HFFc6 (cell line): Measurements from ENCODE around the gene ZNF519. TPM values are rescaled to one million over a fixed set of nuclear protein-coding genes. Genes with fewer than 3 reads are reported as not detected.
"Not testable (repeated sequence)": the region's sequence is repeated elsewhere in the genome, so short reads cannot be mapped to it uniquely, and the experiment has no call there.

Experiments used
- DNase-seq: peaks from one replicate; pipeline ENCODE4 v3.0.0-alpha.2; 2018
- H3K27ac Mint-ChIP-seq: 2 replicates; pipeline ENCODE4 v1.8.0; 2020; ENCODE audit warnings: mild to moderate bottlenecking, mixed read lengths
- H3K27me3 Mint-ChIP-seq: 2 replicates; pipeline ENCODE4 v1.8.0; 2021; ENCODE audit warnings: mild to moderate bottlenecking, moderate library complexity, mixed read lengths; ENCODE audit not compliant: insufficient read depth
- H3K36me3 Mint-ChIP-seq: 2 replicates; pipeline ENCODE4 v1.8.0; 2021; ENCODE audit warnings: low read depth, mixed read lengths
- H3K4me1 Mint-ChIP-seq: 2 replicates; pipeline ENCODE4 v1.8.0; 2020; ENCODE audit warnings: low read depth, mixed read lengths
- H3K4me3 Mint-ChIP-seq: 2 replicates; pipeline ENCODE4 v1.8.0; 2020; ENCODE audit warnings: mild to moderate bottlenecking, moderate library complexity, mixed read lengths
- H3K9me3 Mint-ChIP-seq: 2 replicates; pipeline ENCODE4 v1.8.0; 2020; ENCODE audit warnings: mild to moderate bottlenecking, mixed read lengths
- CTCF ChIP-seq: fragments of 200-600 bp; sonication (generic); IDR thresholded peaks from 2 replicates; pipeline ENCODE4 v1.5.0; 2021; ENCODE audit warnings: antibody characterized with exemption, mild to moderate bottlenecking
- long read RNA-seq: library from polyadenylated mRNA; unstranded; transcript quantifications from one replicate; pipeline ENCODE4 v2.0.0, GENCODE V29; 2019
- total RNA-seq, 6 experiments: library from RNA; stranded (reverse); fragmentation: NEBNext Ultra II Directional; extraction: Animal tissue kit (Norgen Biotek cat#: 25700); gene quantifications; 2 replicates in 1 of 6; 3 replicates in 5 of 6; pipeline ENCODE4 v1.2.3, GENCODE V29; 2021

The ZNF519 gene
- 1 to 10 TPM; 1.8 to 3.3 (median 2.9) TPM for total RNA-seq
- long read RNA-seq, partial matches to known transcripts = 0 of 3 reads
- long read RNA-seq, other reads (novel, unspliced or antisense) = 1 of 3 reads

- H3K4me3 Mint-ChIP-seq = peak within 1 kb of the TSS; percentile 95
- H3K27me3 Mint-ChIP-seq, H3K9me3 Mint-ChIP-seq, H3K4me1 Mint-ChIP-seq, H3K36me3 Mint-ChIP-seq: not testable (repeated sequence)
- H3K27ac Mint-ChIP-seq = peak within 1 kb of the TSS; percentile 74
- DNase-seq = peak; percentile 96
Measured at GRCh38 chr18:14132271-14132700, at the start of gene ZNF519. Gene ZNF519, minus strand, starts transcription at chr18:14132435. Its CDS starts 158 bp downstream, at chr18:14132277.

- Mint-ChIP-seq H3K27ac (no peak overlapping the region), H3K36me3 (no peaks in the 10 kb centered on the region), H3K27me3 (no peaks in the 10 kb centered on the region; the same call in 1 of the 2 replicates), H3K4me3 (no peak overlapping the region), H3K9me3 (no peaks in the 10 kb centered on the region; the same call in 1 of the 2 replicates), H3K4me1 (no peaks in the 10 kb centered on the region)
- DNase-seq = no peak
- TF ChIP-seq CTCF = no peak
Measured at GRCh38 chr18:14179306-14179705, 47.1 kb upstream of the ZNF519 start.

- DNase-seq, H3K27me3 Mint-ChIP-seq, H3K4me3 Mint-ChIP-seq, H3K4me1 Mint-ChIP-seq, H3K27ac Mint-ChIP-seq, H3K36me3 Mint-ChIP-seq, H3K9me3 Mint-ChIP-seq: not testable (repeated sequence)
Measured at GRCh38 chr18:14178321-14179196, 46.3 kb upstream of the ZNF519 start.

GRCh38 chr18:14177540-14178320 is 45.5 kb upstream of the ZNF519 start:
- H3K9me3 Mint-ChIP-seq, DNase-seq: not testable (repeated sequence)

GRCh38 chr18:14175404-14175803 is 43.2 kb upstream of the ZNF519 start:
- peaks cover 18% of the 10 kb centered on the region for H3K9me3 Mint-ChIP-seq
- not testable (repeated sequence) for H3K4me1 Mint-ChIP-seq, H3K4me3 Mint-ChIP-seq, H3K27ac Mint-ChIP-seq, DNase-seq, H3K27me3 Mint-ChIP-seq, H3K36me3 Mint-ChIP-seq

More at GRCh38 chr18:14177540-14178320, 45.5 kb upstream of the ZNF519 start:
- not testable (repeated sequence) for H3K4me3 Mint-ChIP-seq, H3K27ac Mint-ChIP-seq, H3K4me1 Mint-ChIP-seq, H3K27me3 Mint-ChIP-seq, H3K36me3 Mint-ChIP-seq

GRCh38 chr18:14174706-14175085 is 42.5 kb upstream of the ZNF519 start:
- H3K4me1 Mint-ChIP-seq = no peaks in the 10 kb centered on the region
- H3K4me3 Mint-ChIP-seq = no peak overlapping the region
- H3K27ac Mint-ChIP-seq = no peak overlapping the region

GRCh38 chr18:14174002-14174705 is 41.9 kb upstream of the ZNF519 start:
- not testable (repeated sequence) for DNase-seq, H3K27me3 Mint-ChIP-seq, H3K4me3 Mint-ChIP-seq, H3K36me3 Mint-ChIP-seq, H3K4me1 Mint-ChIP-seq, H3K27ac Mint-ChIP-seq
- H3K9me3 Mint-ChIP-seq = peaks cover 23% of the 10 kb centered on the region

More at GRCh38 chr18:14174706-14175085, 42.5 kb upstream of the ZNF519 start:
- DNase-seq = no peak
- H3K9me3 Mint-ChIP-seq = peaks cover 23% of the 10 kb centered on the region
- no peaks in the 10 kb centered on the region; the same call in 1 of the 2 replicates for H3K36me3 Mint-ChIP-seq
- no peaks in the 10 kb centered on the region for H3K27me3 Mint-ChIP-seq
- TF ChIP-seq CTCF = no peak

- DNase-seq, H3K4me1 Mint-ChIP-seq, H3K4me3 Mint-ChIP-seq, H3K27me3 Mint-ChIP-seq, H3K27ac Mint-ChIP-seq, H3K36me3 Mint-ChIP-seq: not testable (repeated sequence)
- H3K9me3 Mint-ChIP-seq = peaks cover 23% of the 10 kb centered on the region
Measured at GRCh38 chr18:14173116-14173951, 41.1 kb upstream of the ZNF519 start.

- not testable (repeated sequence) for H3K36me3 Mint-ChIP-seq, H3K27ac Mint-ChIP-seq, H3K4me3 Mint-ChIP-seq, H3K4me1 Mint-ChIP-seq, H3K27me3 Mint-ChIP-seq, DNase-seq
- H3K9me3 Mint-ChIP-seq = peaks cover 23% of the 10 kb centered on the region
Measured at GRCh38 chr18:14172142-14173115, 40.2 kb upstream of the ZNF519 start.
